ENCODE measurements around the gene CD200. TPM values are rescaled to one million over a fixed set of nuclear protein-coding genes. Genes with fewer than 3 reads are reported as not detected.

The CD200 gene
- total RNA-seq, 1 experiment from 2014 or later: not detected

GRCh38 chr3:112334691-112335433 is 1.9 kb downstream of the CD200 start:
- H3K27me3 ChIP-seq (ENCODE audit: control insufficient read depth, insufficient read depth, low read length): peaks cover 8% of the 10 kb centered on the region; the same call in 1 of the 2 replicates
- H3K9me3 ChIP-seq (ENCODE audit: control insufficient read depth, insufficient read depth, low read depth, low read length): no peaks in the 10 kb centered on the region
- DNase-seq (ENCODE audit: low read depth, low spot score) (no peak), ATAC-seq (no peak)
- BruUV-seq (replicated peaks): no TSS peak
- H3K4me3 ChIP-seq (ENCODE audit: low read depth in 2 of 2, low read length in 2 of 2): no peak overlapping the region
- intact Hi-C loops (cut with micrococcal nuclease; ENCODE audit: unreplicated experiment): no loop called here
- no peak overlapping the region for H3K27ac ChIP-seq (ENCODE audit: low read length)
- no peaks in the 10 kb centered on the region for H3K4me1 ChIP-seq (ENCODE audit: control insufficient read depth, insufficient read depth, low read length)
- no peaks in the 10 kb centered on the region for H3K36me3 ChIP-seq (ENCODE audit: control insufficient read depth, insufficient read depth, low read length)
- POLR2A ChIA-PET: no interaction called here
- in situ Hi-C loops (cut with HindIII; ENCODE audit: low pct_unique_long_range_greater_than_20kb, low sequenced_read_pairs): no loop called here
- TF ChIP-seq SIN3A (IDR thresholded peaks at IDR 0.05; ENCODE audit: borderline replicate concordance, insufficient read depth, low read depth, low read length): no peak
- TF ChIP-seq REST (IDR thresholded peaks at IDR 0.05; ENCODE audit: insufficient read depth in 1 of 2, low read depth in 2 of 2, low read length in 1 of 2): no peak
- TF ChIP-seq POLR2AphosphoS5 (IDR thresholded peaks at IDR 0.05; ENCODE audit: low read depth, low read length): no peak
- no peak for TF ChIP-seq CTCF (IDR thresholded peaks at IDR 0.05)
- no peak for TF ChIP-seq TCF7L2 (IDR thresholded peaks at IDR 0.05; ENCODE audit: low read depth, low read length)
- CTCF ChIA-PET: no interaction called here

GRCh38 chr3:112335434-112335781 is 2.5 kb downstream of the CD200 start:
- Histone ChIP-seq H3K9me3 (ENCODE audit: control insufficient read depth, insufficient read depth, low read depth, low read length) (no peaks in the 10 kb centered on the region), H3K36me3 (ENCODE audit: control insufficient read depth, insufficient read depth, low read length) (no peaks in the 10 kb centered on the region), H3K4me3 (ENCODE audit: low read depth in 2 of 2, low read length in 2 of 2) (no peak overlapping the region), H3K4me1 (ENCODE audit: control insufficient read depth, insufficient read depth, low read length) (no peaks in the 10 kb centered on the region), H3K27me3 (ENCODE audit: control insufficient read depth, insufficient read depth, low read length) (peaks cover 8% of the 10 kb centered on the region; the same call in 1 of the 2 replicates), H3K27ac (ENCODE audit: low read length) (no peak overlapping the region)
- no TSS peak for BruUV-seq (replicated peaks)
- ATAC-seq (no peak), DNase-seq (ENCODE audit: low read depth, low spot score) (no peak)
- in situ Hi-C loops (cut with HindIII; ENCODE audit: low pct_unique_long_range_greater_than_20kb, low sequenced_read_pairs) (no loop called here), intact Hi-C loops (cut with micrococcal nuclease; ENCODE audit: unreplicated experiment) (no loop called here)
- TF ChIP-seq SIN3A (IDR thresholded peaks at IDR 0.05; ENCODE audit: borderline replicate concordance, insufficient read depth, low read depth, low read length) (no peak), REST (IDR thresholded peaks at IDR 0.05; ENCODE audit: insufficient read depth in 1 of 2, low read depth in 2 of 2, low read length in 1 of 2) (no peak), TCF7L2 (IDR thresholded peaks at IDR 0.05; ENCODE audit: low read depth, low read length) (no peak), CTCF (IDR thresholded peaks at IDR 0.05) (no peak), POLR2AphosphoS5 (IDR thresholded peaks at IDR 0.05; ENCODE audit: low read depth, low read length) (no peak)
- POLR2A ChIA-PET: no interaction called here
- CTCF ChIA-PET: no interaction called here
